ENCODE data around the gene CDCP1.
"Not testable (repeated sequence)": the region's sequence is repeated elsewhere in the genome, so short reads cannot be mapped to it uniquely, and the experiment has no call there.

Gene CDCP1

GRCh38 chr3:45169125-45169904 lies 23.1 kb upstream of the CDCP1 start:
- no peak for DNase-seq

GRCh38 chr3:45168451-45168850 lies 22.3 kb upstream of the CDCP1 start:
- no peak for DNase-seq

DNA sequence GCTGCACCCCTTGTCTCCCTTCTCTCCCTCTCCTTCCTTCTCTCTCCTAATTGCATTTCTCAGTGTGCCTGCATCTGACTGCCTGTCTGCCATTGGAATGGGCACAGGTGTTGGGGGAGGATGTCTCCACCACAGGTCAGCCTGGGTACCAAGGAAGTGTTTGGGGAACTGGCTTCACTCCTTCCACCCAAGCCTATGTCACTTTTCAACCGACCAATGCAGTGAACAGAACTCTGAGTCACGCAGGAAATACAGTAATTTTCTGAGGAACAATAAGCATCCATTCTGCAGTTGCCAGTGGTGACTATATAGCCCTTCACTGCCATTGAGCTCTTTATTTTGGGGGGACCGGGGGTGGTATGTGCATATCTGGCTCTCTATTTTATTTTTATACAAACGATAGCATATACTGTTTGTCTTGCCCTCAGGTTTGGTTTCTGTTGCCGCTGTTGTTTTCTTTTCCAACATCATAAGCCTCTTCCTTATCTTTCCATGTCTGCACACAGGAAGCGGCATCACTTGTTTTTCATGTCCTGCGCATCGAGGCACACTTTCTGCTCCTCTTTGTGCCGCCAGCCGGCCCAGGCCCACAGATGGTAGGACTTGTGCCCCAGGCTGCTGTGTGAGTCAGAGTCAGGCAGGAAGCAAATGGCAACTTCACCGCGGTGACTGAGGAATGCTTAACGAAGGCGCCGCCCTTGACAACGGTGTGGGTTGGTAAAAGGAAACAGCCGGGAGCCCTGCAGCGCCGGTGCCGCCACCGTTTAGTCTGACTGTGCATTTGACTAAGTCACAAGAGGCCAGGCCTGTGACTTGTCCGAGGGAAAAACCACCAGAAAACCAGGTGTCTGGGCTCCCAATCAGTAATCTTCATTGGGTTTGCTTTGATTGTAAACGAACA lies 21.1 kb upstream of the CDCP1 start:
- DNase-seq, result no peak

GRCh38 chr3:45166321-45166879 lies 20.2 kb upstream of the CDCP1 start:
- DNase-seq, result no peak

DNA sequence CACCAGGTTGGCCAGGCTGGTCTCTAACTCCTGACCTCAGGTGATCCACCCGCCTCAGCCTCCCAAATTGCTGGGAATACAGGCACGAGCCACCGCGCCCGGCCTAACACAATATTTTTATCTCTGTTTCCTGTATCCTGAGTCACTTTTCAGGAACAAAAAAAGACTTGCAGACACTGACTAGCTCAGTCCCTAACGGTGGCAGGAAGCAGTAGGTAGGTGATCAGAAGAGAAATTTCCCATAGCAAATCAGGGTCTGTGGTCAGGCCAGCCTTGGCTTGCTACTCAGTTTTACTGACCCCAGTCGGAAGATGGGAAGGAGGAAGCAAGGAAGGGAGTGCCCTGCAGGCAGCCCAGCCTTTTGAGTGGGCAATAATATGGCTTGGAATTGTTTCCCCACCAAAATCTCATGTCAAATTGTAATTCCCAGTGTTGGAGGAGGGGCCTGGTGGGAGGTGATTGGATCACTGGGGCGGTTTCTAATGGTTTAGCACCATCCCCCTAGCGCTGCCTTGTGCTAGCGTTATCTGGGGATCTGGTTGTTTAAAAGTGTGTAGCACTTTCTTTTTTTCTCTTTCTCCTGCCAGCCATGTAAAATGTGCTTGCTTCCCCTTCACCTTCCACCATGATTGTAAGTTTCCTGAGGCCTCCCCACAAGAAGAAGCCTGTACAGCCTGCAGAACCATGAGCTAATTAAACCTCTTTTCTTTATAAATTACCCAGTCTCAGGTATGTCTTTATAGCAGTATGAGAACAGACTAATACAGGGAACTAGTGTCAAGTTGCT lies 19.5 kb upstream of the CDCP1 start:
- DNase-seq, result no peak

- no peak for DNase-seq
Observed at GRCh38 chr3:45164056-45164455, 17.9 kb upstream of the CDCP1 start.

GRCh38 chr3:45163481-45163880 lies 17.3 kb upstream of the CDCP1 start:
- DNase-seq, result no peak

DNA sequence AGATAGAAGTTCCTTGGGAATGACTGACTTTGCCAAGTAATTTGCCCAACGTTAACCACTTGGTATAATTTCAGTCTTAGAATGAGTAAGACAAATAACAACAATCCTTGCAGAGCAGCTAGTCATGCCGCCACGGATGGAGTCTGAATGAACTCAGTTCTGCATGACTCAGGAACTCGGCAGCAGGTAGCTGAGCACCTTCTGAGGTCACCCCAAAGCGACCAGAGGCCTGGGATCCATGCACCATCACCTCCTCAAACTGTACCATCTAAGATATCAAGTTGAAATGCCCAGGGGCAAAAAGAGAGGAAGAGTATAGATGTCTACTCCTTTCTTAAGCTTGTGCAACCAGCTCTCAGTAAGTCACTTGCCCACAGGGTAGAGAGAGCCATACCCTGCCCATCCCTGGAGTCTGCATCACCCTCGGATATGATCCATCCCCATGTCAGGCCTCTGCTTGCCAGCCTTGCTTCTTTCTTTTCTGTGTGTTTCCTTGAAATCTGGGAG lies 8.5 kb upstream of the CDCP1 start:
- DNase-seq, result no peak

GRCh38 chr3:45153658-45154437 lies 7.7 kb upstream of the CDCP1 start:
- no peak for DNase-seq

DNA sequence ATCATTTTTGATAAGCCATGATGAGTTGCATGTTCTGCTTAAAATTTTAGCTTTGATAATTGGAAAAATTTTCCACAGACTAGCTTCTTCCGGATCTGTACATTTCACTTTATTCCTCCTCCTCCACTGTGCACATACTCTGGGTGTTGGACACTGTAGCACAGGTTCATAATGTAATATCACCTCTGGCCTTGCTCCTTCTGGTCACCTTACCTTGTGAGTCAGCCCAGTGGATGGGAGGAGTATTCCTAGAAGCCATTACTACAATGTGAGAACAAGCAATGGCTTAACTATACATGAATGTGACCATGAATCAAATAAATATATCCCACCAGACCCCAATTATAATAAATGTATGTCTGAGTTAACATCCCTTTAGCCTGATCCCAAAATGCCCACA lies 6.1 kb upstream of the CDCP1 start:
- no peak for DNase-seq

- no peak for DNase-seq
Observed at GRCh38 chr3:45151100-45151499, 4.9 kb upstream of the CDCP1 start.

DNA sequence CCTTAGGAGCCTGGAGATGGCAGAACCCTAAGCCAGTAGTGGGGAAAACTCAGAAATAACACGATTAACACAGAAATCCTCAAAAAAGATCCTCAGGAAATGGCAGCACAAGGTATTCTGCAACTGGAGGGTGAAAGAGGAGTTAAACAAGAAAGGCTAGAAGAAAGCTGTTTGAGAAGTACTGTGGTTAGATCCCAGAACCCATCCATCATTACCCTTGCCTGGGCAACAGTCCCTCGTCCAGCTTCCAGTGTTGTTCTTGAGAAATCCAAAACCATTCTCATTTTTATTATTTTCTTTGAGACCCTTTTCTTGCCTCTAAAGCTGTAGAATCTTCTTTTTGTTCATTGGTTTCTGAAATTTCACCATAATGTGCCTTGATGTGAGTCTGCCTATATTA lies 2.7 kb upstream of the CDCP1 start:
- no peak for DNase-seq

GRCh38 chr3:45145223-45145622 lies 955 bp downstream of the CDCP1 start:
- DNase-seq, result no peak

- DNase-seq, result no peak
Observed at GRCh38 chr3:45143673-45144671, 2.2 kb downstream of the CDCP1 start.

GRCh38 chr3:45140770-45141155 lies 5.4 kb downstream of the CDCP1 start:
- not testable (repeated sequence) for DNase-seq

DNA sequence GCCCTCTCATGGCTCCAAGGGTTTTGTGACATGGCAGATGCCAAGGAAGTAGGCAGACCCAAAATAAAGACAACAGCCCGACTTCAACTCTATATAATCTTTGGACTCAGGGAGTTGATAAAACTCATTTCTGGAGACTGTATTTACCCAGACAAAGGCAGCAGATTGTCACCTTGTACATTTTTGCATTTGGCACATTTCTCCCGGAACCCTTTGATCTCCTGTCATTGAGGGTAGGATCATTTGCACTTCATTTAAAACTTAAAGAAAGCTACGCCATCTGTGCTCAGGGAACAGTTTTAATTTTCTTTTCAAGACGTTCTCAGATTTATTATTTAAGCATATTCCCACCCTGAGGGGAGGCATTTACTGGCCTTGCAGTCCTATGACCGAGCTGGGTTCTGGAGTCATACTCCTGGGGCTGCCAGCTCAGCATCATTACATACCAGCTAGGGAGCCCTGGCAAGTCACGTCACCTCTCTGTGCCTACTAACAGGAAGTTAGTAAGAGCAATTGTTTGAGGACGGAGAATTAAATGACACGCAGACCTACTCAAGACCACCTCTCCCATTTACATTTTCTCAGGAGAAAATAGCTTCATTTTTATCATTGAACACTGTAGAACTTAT lies 5.9 kb downstream of the CDCP1 start:
- DNase-seq, result no peak

DNA sequence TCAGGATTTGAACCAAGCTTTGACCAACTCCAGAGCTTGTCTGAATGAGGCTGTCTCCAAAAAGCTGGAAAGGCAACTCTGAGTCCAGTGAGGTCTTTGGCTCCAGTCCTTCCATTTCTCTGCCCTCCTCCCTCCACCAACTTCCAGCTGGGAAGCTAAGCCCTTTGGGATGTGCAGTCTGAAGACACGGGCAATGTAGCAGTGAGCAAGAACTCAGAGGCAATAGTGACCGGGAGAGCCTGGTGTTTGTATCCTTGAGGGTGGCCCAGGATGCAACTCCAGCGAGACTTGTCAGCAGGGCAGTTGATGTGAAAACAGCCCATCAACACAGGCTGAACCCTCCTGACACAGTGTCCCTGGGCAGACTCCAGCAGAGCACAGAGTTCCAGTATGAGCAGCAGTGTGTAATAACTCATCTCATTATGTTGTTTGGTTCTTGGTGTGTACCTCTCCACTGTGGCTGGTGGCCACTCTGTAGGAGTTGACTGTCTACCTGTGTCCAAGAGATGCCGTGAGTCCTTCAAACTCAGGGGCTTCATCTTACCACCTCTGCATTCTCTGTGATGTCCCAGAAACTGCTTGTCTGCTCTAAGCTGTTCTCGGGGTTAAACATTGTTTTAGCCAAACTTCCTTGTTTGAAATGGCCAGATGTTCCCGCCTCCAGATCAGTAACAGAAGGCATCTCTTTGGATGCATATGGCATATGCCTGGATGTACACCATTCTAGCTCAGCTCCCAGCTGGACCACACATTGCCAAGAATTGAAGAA lies 6.6 kb downstream of the CDCP1 start:
- DNase-seq, result no peak

DNA sequence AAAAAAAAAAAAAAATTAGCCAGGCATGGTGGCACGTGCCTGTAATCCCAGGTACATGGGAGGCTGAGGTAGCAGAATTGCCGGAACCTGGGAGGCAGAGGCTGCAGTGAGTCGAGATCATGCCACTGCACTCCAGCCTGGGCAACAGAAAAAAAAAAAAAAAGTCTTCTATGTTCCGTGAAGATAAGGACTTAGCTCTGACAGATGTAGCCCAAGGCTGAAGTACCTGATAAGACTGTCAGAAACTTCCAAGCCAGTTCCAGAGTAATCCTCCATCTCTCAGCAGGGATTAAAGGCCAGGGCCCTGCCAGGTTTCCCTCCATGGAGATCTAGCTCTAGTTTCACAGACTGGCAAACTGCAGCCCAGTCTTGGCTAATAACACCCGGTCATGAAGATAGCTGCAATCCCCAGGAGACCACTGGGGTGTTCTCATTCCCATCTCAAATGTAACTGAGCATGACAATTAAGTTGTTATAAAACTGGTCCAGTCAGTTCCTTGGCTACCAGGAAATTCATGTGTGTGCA lies 8.5 kb downstream of the CDCP1 start:
- DNase-seq, result no peak

DNA sequence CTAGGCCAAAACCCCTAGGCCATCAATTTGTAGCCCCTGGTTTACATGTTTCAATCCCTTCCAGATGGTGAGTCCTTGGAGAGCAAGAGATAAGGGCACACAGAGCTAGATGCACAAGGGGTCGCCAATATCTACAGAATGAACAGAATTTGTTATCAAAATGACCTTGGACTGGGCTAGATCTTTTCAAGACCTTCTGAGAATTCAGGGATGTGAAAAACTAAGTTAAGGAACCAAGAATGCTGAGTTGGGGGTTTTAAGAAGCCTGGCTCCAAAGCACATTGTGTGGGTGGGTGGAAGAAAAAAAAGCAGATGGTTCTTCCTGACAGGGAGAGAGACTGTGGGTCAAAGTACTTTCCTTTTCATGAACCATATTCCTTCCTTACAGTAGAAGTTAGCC lies 10.2 kb downstream of the CDCP1 start:
- DNase-seq, result no peak

Data from NCI-H1105 treated with DMSO at 0.1 percent for 48 hours (cell line).